Measurements from ENCODE around the gene ARHGAP29.
"Not testable (repeated sequence)": the region's sequence is repeated elsewhere in the genome, so short reads cannot be mapped to it uniquely, and the experiment has no call there.

The ARHGAP29 gene

GRCh38 chr1:94164885-94165284 lies 72.5 kb downstream of the ARHGAP29 start:
- H3K4me3 Mint-ChIP-seq; H3K4me1 Mint-ChIP-seq (ENCODE audit: low read depth in 2 of 2); ATAC-seq (replicated peaks); H3K9me3 Mint-ChIP-seq; H3K27ac Mint-ChIP-seq; DNase-seq; H3K36me3 Mint-ChIP-seq (ENCODE audit: insufficient read depth): not testable (repeated sequence)
- peaks cover 50 to 72% of the 10 kb centered on the region in 2 donors for H3K27me3 Mint-ChIP-seq

- not testable (repeated sequence) for H3K36me3 Mint-ChIP-seq (ENCODE audit: insufficient read depth); H3K4me3 Mint-ChIP-seq; DNase-seq; H3K4me1 Mint-ChIP-seq (ENCODE audit: low read depth in 2 of 2); H3K27ac Mint-ChIP-seq; H3K9me3 Mint-ChIP-seq; ATAC-seq (replicated peaks)
- peaks cover 47 to 65% of the 10 kb centered on the region in 2 donors for H3K27me3 Mint-ChIP-seq
Measured at GRCh38 chr1:94164121-94164520, 73.3 kb downstream of the ARHGAP29 start.

- H3K27ac Mint-ChIP-seq; ATAC-seq (replicated peaks); H3K4me1 Mint-ChIP-seq (ENCODE audit: low read depth in 2 of 2); H3K4me3 Mint-ChIP-seq; DNase-seq; H3K36me3 Mint-ChIP-seq (ENCODE audit: insufficient read depth); H3K9me3 Mint-ChIP-seq: not testable (repeated sequence)
- peaks cover 45 to 60% of the 10 kb centered on the region in 2 donors for H3K27me3 Mint-ChIP-seq
Measured at GRCh38 chr1:94163249-94163648, 74.1 kb downstream of the ARHGAP29 start.

GRCh38 chr1:94160811-94161210 lies 76.6 kb downstream of the ARHGAP29 start:
- DNase-seq: no peak
- H3K9me3 Mint-ChIP-seq: no peaks in the 10 kb centered on the region
- no peak overlapping the region for H3K4me3 Mint-ChIP-seq

GRCh38 chr1:94156096-94156625 lies 81.2 kb downstream of the ARHGAP29 start:
- Mint-ChIP-seq H3K27me3 (peaks cover 22% of the 10 kb centered on the region in 2 donors), H3K4me1 (ENCODE audit: low read depth in 2 of 2) (no peaks in the 10 kb centered on the region), H3K36me3 (ENCODE audit: insufficient read depth) (no peaks in the 10 kb centered on the region), H3K9me3 (no peaks in the 10 kb centered on the region), H3K27ac (no peak overlapping the region), H3K4me3 (no peak overlapping the region)
- no peak for ATAC-seq (replicated peaks)
- no peak for DNase-seq

More at GRCh38 chr1:94160811-94161210, 76.6 kb downstream of the ARHGAP29 start:
- peaks cover 34 to 44% of the 10 kb centered on the region in 2 donors for H3K27me3 Mint-ChIP-seq
- ATAC-seq (replicated peaks): no peak
- H3K36me3 Mint-ChIP-seq (ENCODE audit: insufficient read depth): no peaks in the 10 kb centered on the region
- H3K4me1 Mint-ChIP-seq (ENCODE audit: low read depth in 2 of 2): no peaks in the 10 kb centered on the region
- no peak overlapping the region for H3K27ac Mint-ChIP-seq

GRCh38 chr1:94154989-94155388 lies 82.4 kb downstream of the ARHGAP29 start:
- H3K27ac Mint-ChIP-seq: no peak overlapping the region
- no peak for ATAC-seq (replicated peaks)
- H3K36me3 Mint-ChIP-seq (ENCODE audit: insufficient read depth): no peaks in the 10 kb centered on the region
- no peaks in the 10 kb centered on the region for H3K4me1 Mint-ChIP-seq (ENCODE audit: low read depth in 2 of 2)
- H3K27me3 Mint-ChIP-seq: peaks cover 10% of the 10 kb centered on the region in 2 donors
- no peaks in the 10 kb centered on the region for H3K9me3 Mint-ChIP-seq
- DNase-seq: no peak
- H3K4me3 Mint-ChIP-seq: no peak overlapping the region

GRCh38 chr1:94153133-94153532 lies 84.3 kb downstream of the ARHGAP29 start:
- Mint-ChIP-seq H3K4me1 (ENCODE audit: low read depth in 2 of 2) (no peaks in the 10 kb centered on the region), H3K27ac (no peak overlapping the region), H3K4me3 (no peak overlapping the region), H3K27me3 (peaks cover 5 to 9% of the 10 kb centered on the region in 2 donors), H3K36me3 (ENCODE audit: insufficient read depth) (no peaks in the 10 kb centered on the region), H3K9me3 (no peaks in the 10 kb centered on the region)
- DNase-seq: no peak
- no peak for ATAC-seq (replicated peaks)

GRCh38 chr1:94149166-94149565 lies 88.2 kb downstream of the ARHGAP29 start:
- not testable (repeated sequence) for H3K36me3 Mint-ChIP-seq (ENCODE audit: insufficient read depth); H3K9me3 Mint-ChIP-seq

GRCh38 chr1:94146273-94146672 lies 91.1 kb downstream of the ARHGAP29 start:
- Mint-ChIP-seq H3K9me3 (no peaks in the 10 kb centered on the region), H3K27me3 (peaks cover 0 to 9% of the 10 kb centered on the region in 2 donors), H3K27ac (no peak overlapping the region), H3K4me1 (ENCODE audit: low read depth in 2 of 2) (no peaks in the 10 kb centered on the region), H3K36me3 (ENCODE audit: insufficient read depth) (peaks cover 4% of the 10 kb centered on the region), H3K4me3 (no peak overlapping the region)
- no peak for DNase-seq
- no peak for ATAC-seq (replicated peaks)

More at GRCh38 chr1:94149166-94149565, 88.2 kb downstream of the ARHGAP29 start:
- ATAC-seq (replicated peaks); H3K27ac Mint-ChIP-seq; H3K4me3 Mint-ChIP-seq; DNase-seq; H3K4me1 Mint-ChIP-seq (ENCODE audit: low read depth in 2 of 2): not testable (repeated sequence)
- H3K27me3 Mint-ChIP-seq: peaks cover 5 to 19% of the 10 kb centered on the region in 2 donors

GRCh38 chr1:94144836-94145235 lies 92.5 kb downstream of the ARHGAP29 start:
- Mint-ChIP-seq H3K27ac (no peak overlapping the region), H3K4me1 (ENCODE audit: low read depth in 2 of 2) (no peaks in the 10 kb centered on the region), H3K27me3 (peaks cover 0 to 9% of the 10 kb centered on the region in 2 donors), H3K36me3 (ENCODE audit: insufficient read depth) (peaks cover 10% of the 10 kb centered on the region), H3K9me3 (peaks cover 0 to 2% of the 10 kb centered on the region in 2 donors), H3K4me3 (no peak overlapping the region)
- ATAC-seq (replicated peaks) (no peak), DNase-seq (no peak)

- ATAC-seq (replicated peaks) (no peak), DNase-seq (no peak)
- Mint-ChIP-seq H3K4me3 (no peak overlapping the region), H3K9me3 (peaks cover 0 to 4% of the 10 kb centered on the region in 2 donors), H3K27me3 (peaks cover 5 to 9% of the 10 kb centered on the region in 2 donors), H3K27ac (no peak overlapping the region), H3K4me1 (ENCODE audit: low read depth in 2 of 2) (no peaks in the 10 kb centered on the region), H3K36me3 (ENCODE audit: insufficient read depth) (peaks cover 10% of the 10 kb centered on the region)
Measured at GRCh38 chr1:94143809-94144176, 93.6 kb downstream of the ARHGAP29 start.

GRCh38 chr1:94143173-94143808 lies 94.1 kb downstream of the ARHGAP29 start:
- ATAC-seq (replicated peaks) (no peak), DNase-seq (no peak)
- H3K36me3 Mint-ChIP-seq (ENCODE audit: insufficient read depth): peaks cover 10% of the 10 kb centered on the region
- H3K4me1 Mint-ChIP-seq (ENCODE audit: low read depth in 2 of 2): no peaks in the 10 kb centered on the region
- peaks cover 5 to 9% of the 10 kb centered on the region in 2 donors for H3K27me3 Mint-ChIP-seq
- H3K9me3 Mint-ChIP-seq: peaks cover 0 to 4% of the 10 kb centered on the region in 2 donors
- no peak overlapping the region for H3K4me3 Mint-ChIP-seq
- H3K27ac Mint-ChIP-seq: no peak overlapping the region

- H3K27me3 Mint-ChIP-seq: peaks cover 5 to 9% of the 10 kb centered on the region in 2 donors
- no peak for DNase-seq
- no peak overlapping the region for H3K27ac Mint-ChIP-seq
- H3K4me3 Mint-ChIP-seq: no peak overlapping the region
- no peak for ATAC-seq (replicated peaks)
- no peaks in the 10 kb centered on the region for H3K4me1 Mint-ChIP-seq (ENCODE audit: low read depth in 2 of 2)
- H3K9me3 Mint-ChIP-seq: peaks cover 0 to 4% of the 10 kb centered on the region in 2 donors
- H3K36me3 Mint-ChIP-seq (ENCODE audit: insufficient read depth): peaks cover 10% of the 10 kb centered on the region
Measured at GRCh38 chr1:94142583-94142982, 94.8 kb downstream of the ARHGAP29 start.

GRCh38 chr1:94142022-94142421 lies 95.4 kb downstream of the ARHGAP29 start:
- no peak for DNase-seq
- H3K4me1 Mint-ChIP-seq (ENCODE audit: low read depth in 2 of 2): no peaks in the 10 kb centered on the region
- H3K4me3 Mint-ChIP-seq: no peak overlapping the region
- H3K27me3 Mint-ChIP-seq: peaks cover 7 to 13% of the 10 kb centered on the region in 2 donors
- peaks cover 0 to 4% of the 10 kb centered on the region in 2 donors for H3K9me3 Mint-ChIP-seq
- H3K36me3 Mint-ChIP-seq (ENCODE audit: insufficient read depth): peaks cover 10% of the 10 kb centered on the region
- ATAC-seq (replicated peaks): no peak
- H3K27ac Mint-ChIP-seq: no peak overlapping the region

Data from effector memory CD8-positive, alpha-beta T cell (primary cell).